Left ventricle myocardium inferior (tissue), 1 donor: Measurements from ENCODE around the gene ANKS1B. TPM values are rescaled to one million over a fixed set of nuclear protein-coding genes. Genes with fewer than 3 reads are reported as not detected.

Experiments used
- DNase-seq: peaks from one replicate; pipeline ENCODE4 v3.0.0-alpha.2; 2020
- H3K27ac ChIP-seq: fragments of 200-600 bp; replicated peaks from 2 replicates; pipeline ENCODE4 v1.8.0; 2021
- H3K27me3 ChIP-seq: fragments of 200-600 bp; 2 replicates; pipeline ENCODE4 v1.8.0; 2021; ENCODE audit warnings: low read depth
- H3K36me3 ChIP-seq: fragments of 200-600 bp; 2 replicates; pipeline ENCODE4 v1.8.0; 2021
- H3K4me1 ChIP-seq: fragments of 200-600 bp; 2 replicates; pipeline ENCODE4 v1.8.0; 2021
- H3K4me3 ChIP-seq: fragments of 200-600 bp; 2 replicates; pipeline ENCODE4 v1.8.0; 2021; ENCODE audit warnings: mild to moderate bottlenecking, moderate library complexity
- H3K9me3 ChIP-seq: fragments of 200-600 bp; replicated peaks from 2 replicates; pipeline ENCODE4 v1.8.0; 2021
- intact Hi-C: fragments of 100-400 bp; cut with micrococcal nuclease; formaldehyde crosslinking; loops from one replicate; pipeline ENCODE4 v1.11.0; 2022
- total RNA-seq: library from RNA; stranded (reverse); fragmentation: NEBNext Ultra II Directional; extraction: Animal tissue kit (Norgen Biotek cat#: 25700); gene quantifications from one replicate; pipeline ENCODE4 v1.2.1, GENCODE V29; 2021
- TF ChIP-seq, protein P1 (sequence below): fragments of 200-600 bp; IDR thresholded peaks from 2 replicates; pipeline ENCODE4 v1.8.0; 2021; ENCODE audit warnings: antibody characterized with exemption, mild to moderate bottlenecking, borderline replicate concordance
- donor health status: DM: no; HTN: yes; CAD: no; lungs with severe emphysema.

The ANKS1B gene
- total RNA-seq, 1 donor from 2014 or later: 1.6 TPM

DNA sequence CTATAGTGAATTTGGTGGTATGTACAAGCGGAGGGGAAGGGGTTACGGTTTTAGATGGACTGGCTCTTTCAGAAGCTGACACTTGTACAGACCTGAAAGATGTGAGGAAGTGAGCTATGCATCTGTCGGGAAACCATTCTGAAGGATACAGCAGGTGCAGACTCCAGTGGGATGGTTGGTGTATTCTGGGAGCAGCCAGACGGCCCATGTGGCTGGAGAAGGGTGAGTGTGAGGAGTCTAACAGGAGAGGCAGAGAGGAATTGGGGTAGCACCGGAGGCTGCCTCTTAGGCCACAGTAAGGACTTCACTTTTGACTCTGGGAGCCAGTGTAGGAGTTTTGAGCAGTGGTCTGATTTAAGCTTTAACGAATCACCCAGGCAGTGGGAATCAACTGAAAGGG is 1248.9 kb downstream of the ANKS1B start:
- H3K27ac ChIP-seq: no peak overlapping the region
- no peaks in the 10 kb centered on the region for H3K4me1 ChIP-seq
- H3K36me3 ChIP-seq: peaks cover 35% of the 10 kb centered on the region
- DNase-seq: no peak
- no peak overlapping the region for H3K4me3 ChIP-seq
- H3K9me3 ChIP-seq: no peaks in the 10 kb centered on the region
- H3K27me3 ChIP-seq: no peaks in the 10 kb centered on the region
- intact Hi-C loops: no loop called here
- TF ChIP-seq, protein P1, sequence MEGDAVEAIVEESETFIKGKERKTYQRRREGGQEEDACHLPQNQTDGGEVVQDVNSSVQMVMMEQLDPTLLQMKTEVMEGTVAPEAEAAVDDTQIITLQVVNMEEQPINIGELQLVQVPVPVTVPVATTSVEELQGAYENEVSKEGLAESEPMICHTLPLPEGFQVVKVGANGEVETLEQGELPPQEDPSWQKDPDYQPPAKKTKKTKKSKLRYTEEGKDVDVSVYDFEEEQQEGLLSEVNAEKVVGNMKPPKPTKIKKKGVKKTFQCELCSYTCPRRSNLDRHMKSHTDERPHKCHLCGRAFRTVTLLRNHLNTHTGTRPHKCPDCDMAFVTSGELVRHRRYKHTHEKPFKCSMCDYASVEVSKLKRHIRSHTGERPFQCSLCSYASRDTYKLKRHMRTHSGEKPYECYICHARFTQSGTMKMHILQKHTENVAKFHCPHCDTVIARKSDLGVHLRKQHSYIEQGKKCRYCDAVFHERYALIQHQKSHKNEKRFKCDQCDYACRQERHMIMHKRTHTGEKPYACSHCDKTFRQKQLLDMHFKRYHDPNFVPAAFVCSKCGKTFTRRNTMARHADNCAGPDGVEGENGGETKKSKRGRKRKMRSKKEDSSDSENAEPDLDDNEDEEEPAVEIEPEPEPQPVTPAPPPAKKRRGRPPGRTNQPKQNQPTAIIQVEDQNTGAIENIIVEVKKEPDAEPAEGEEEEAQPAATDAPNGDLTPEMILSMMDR: no peak

DNA sequence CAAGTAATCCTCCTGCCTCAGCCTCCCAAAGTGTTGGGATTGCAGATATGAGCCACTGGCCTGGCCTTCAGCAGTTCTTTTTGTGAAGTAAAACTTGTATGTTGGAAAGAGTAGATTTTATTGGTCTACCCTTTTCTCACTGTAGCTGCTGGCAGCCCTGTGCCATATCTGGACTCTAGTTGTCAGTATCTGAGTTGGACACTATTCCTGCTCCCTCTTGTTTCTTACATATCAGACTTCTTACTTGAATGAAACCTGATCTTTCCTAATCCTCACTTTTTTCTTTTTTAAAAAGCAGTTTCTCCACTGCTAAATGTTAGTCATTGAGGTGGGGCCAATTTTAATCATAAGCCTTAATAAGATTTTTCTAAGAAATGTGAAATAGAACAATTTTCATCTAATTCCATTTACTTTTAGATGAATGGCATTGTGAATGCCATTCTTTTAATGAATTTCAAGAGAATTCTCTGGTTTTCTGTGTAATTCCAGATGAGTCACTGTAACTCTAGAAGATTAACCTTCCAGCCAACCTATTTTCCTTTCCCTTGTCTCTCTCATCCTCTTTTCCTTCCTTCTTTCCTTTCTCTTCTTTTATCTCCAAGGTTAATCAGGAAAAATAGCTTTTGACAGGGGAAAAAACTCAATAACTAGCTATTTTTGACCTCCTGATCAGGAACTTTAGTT is 1250.9 kb downstream of the ANKS1B start:
- Histone ChIP-seq H3K27me3 (no peaks in the 10 kb centered on the region), H3K4me3 (no peak overlapping the region), H3K27ac (no peak overlapping the region), H3K9me3 (no peaks in the 10 kb centered on the region), H3K36me3 (peaks cover 55% of the 10 kb centered on the region), H3K4me1 (no peaks in the 10 kb centered on the region)
- TF ChIP-seq, protein P1: no peak
- intact Hi-C loops: no loop called here
- DNase-seq: no peak

DNA sequence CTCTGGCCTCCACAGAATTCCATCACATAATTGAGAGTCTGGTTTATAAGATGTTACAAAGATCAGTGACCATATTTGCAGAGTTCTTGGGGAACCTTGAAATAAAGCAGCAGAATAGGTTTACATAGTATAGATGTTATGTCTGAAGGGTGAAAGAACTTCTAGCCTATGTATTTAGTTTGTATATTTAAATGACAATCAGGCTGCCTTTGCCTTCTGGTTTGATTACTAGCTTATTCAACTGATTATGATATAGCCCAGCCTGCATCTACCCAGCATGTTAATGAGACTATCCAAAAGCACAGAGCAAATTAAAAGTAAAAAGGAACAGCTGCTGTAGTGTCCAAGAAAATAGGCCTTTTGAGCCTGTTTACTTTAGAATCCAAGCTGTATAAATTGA is 1254.3 kb downstream of the ANKS1B start:
- intact Hi-C loops: no loop called here
- Histone ChIP-seq H3K27me3 (no peaks in the 10 kb centered on the region), H3K9me3 (no peaks in the 10 kb centered on the region), H3K36me3 (peaks cover 83% of the 10 kb centered on the region), H3K4me1 (no peaks in the 10 kb centered on the region), H3K4me3 (no peak overlapping the region), H3K27ac (no peak overlapping the region)
- DNase-seq: no peak
- TF ChIP-seq, protein P1: no peak

DNA sequence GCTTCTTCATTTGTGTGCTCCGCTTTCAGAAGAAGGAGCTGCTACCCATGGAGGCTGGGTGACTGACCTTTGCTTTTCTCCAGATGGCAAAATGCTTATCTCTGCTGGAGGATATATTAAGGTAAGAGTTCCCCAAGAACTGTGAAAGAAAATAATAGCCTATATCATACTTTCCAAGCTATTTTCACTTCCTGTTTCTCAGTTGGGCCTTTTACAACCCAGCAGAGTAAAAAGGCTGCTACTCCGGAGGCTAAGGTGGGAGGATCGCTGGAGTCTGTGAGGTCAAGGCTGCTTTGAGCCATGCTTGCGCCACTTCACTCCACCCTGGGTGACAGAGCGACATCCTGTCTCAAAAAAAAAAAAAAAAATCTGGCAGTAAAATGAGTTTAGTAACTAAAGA is 1257.5 kb downstream of the ANKS1B start:
- Histone ChIP-seq H3K4me3 (no peak overlapping the region), H3K27me3 (no peaks in the 10 kb centered on the region), H3K27ac (no peak overlapping the region), H3K9me3 (no peaks in the 10 kb centered on the region), H3K36me3 (peaks cover 86% of the 10 kb centered on the region), H3K4me1 (no peaks in the 10 kb centered on the region)
- DNase-seq: no peak
- intact Hi-C loops: no loop called here
- TF ChIP-seq, protein P1: no peak

DNA sequence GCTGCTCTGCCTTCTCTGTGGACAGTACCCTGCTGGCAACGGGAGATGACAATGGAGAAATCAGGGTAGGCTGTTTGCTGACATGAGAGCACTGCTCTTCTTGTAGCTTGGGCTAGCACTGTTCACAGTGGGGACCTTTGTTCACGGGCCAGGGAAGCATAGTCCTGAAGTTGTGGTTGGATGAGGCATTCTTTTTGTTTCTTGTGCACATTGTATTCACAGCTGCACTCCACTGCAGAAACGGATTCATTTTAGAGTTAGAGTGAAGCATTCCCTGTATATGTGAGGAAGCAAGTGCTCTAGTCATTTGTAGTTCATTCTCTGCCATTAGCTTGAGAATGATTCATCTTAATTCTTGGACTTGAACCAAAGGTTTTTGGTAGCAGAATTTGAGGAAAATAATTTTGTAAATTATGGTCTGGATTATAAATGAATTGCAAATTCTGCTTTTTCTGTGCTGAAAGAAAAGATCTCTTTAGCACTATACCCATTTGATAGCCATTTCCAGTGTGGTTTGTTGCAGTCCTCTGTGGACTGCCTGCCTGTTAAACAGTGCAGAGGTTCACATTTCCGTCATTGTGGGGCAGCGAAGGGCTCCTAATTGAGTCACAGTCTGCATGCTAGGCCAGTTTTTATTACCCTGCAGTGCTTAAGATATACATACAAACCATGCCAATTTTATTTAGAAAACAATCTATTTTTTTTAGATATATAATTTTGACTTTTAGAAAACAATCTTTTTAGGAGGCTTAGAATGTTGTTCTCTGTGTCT is 1259.1 kb downstream of the ANKS1B start:
- intact Hi-C loops: no loop called here
- Histone ChIP-seq H3K4me1 (no peaks in the 10 kb centered on the region), H3K9me3 (no peaks in the 10 kb centered on the region), H3K4me3 (no peak overlapping the region), H3K36me3 (peaks cover 77% of the 10 kb centered on the region), H3K27ac (no peak overlapping the region), H3K27me3 (no peaks in the 10 kb centered on the region)
- DNase-seq: no peak
- TF ChIP-seq, protein P1: peak; percentile 42
